Activated CD4-positive, CD25-positive, alpha-beta regulatory T cell (primary cell): ENCODE data around the gene NRIP2.

Experiments
- DNase-seq, 4 experiments: peaks; one replicate each; lab custom pipeline; 2025; lab: John Stamatoyannopoulos, UW

The NRIP2 gene

DNA sequence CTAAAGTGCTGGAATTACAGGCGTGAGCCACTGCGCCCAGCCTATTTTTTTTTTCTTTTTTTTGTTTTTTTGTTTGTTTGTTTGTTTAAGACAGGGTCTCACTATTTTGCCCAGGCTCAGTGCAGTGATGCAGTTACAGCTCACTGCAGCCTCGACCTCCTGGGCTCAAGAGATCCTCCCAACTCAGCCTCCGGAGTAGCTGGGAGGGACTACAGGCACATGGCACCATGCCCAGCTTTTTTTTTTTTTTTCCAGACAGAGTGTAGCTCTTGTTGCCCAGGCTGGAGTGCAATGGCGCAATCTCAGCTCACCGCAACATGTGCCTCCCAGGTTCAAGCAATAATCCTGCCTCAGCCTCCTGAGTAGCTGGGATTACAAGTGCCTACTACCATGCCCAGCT is 28.1 kb downstream of the NRIP2 start:
- DNase-seq = no peak

DNA sequence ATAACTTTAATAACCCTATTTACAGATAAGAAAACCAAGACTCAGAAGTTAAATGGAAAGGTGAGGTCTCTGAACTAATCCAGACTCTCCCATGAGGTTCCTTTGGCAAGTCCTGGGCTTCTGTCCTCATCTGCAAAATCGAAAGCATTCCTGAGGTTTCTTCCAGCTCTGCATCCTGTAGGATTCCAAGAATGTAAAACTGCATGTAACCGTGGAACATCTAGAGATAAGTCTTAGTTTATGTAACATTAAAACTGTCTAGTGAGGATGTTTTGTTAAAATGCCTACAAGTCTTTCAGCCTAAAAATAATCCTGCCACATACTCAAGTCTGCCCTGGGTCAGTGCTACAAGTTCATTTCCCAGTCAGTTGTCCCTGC is 29.7 kb downstream of the NRIP2 start:
- DNase-seq = no peak

- DNase-seq = no peak
Measured at GRCh38 chr12:2804393-2805142, 30.3 kb downstream of the NRIP2 start.

- DNase-seq = no peak
Measured at GRCh38 chr12:2803635-2804392, 31.0 kb downstream of the NRIP2 start.

DNA sequence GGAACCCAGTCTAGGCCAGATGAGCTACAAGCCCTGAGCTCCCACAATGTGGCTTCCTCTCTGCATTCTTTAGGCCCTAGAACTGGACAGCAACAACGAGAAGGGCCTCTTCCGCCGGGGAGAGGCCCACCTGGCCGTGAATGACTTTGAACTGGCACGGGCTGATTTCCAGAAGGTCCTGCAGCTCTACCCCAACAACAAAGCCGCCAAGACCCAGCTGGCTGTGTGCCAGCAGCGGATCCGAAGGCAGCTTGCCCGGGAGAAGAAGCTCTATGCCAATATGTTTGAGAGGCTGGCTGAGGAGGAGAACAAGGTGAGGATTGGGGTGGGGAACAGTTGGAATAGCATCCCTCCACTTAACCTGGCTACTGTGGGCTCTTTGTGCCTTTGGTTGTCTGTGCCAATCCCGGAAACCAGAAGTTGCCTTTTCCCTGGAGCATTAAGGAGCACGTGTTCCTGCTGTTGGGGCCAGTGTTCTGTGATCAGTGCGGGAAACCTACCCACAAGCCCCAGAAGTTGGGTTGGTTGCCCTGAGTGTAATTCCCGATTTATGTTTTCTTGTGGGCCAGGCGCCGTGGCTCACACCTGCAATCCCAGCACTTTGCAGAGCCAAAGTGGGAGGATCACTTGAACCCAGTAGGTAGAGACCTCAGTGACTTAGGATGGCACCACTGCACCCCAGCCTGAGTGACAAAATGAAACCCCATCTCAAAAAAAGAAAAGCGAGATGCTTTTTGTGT is 33.6 kb downstream of the NRIP2 start:
- no peak for DNase-seq

DNA sequence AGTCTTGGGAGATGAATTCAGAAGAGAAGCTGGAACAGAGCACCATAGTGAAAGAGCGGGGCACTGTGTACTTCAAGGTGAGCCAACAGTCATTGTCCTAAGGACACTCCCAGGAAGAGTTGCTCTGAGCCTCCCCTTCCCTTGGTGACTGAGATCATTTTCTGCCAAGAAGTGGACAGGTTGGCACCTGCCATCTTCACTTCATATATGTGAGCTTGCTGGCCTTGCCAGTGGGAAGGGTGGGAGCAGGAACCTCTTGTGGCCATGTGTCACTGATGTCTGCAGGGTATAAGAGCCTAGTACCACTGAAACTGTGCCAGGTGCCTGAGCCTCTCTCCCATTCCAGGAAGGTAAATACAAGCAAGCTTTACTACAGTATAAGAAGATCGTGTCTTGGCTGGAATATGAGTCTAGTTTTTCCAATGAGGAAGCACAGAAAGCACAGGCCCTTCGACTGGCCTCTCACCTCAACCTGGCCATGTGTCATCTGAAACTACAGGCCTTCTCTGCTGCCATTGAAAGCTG is 34.7 kb downstream of the NRIP2 start:
- no peak for DNase-seq

GRCh38 chr12:2797721-2798418 is 37.0 kb downstream of the NRIP2 start:
- no peak for DNase-seq

- no peak for DNase-seq
Measured at GRCh38 chr12:2796187-2796666, 38.6 kb downstream of the NRIP2 start.

GRCh38 chr12:2795291-2796186 is 39.3 kb downstream of the NRIP2 start:
- DNase-seq = peak; percentile 29 to 59 (median 48)

- DNase-seq = peak; percentile 65 to 80 (median 80)
Measured at GRCh38 chr12:2794736-2795289, 40.0 kb downstream of the NRIP2 start, which contains the start of gene FKBP4. Gene FKBP4 (plus strand): TSS chr12:2794970. CDS start chr12:2795140, 170 bp downstream.

GRCh38 chr12:2794191-2794735 is 40.6 kb downstream of the NRIP2 start:
- no peak for DNase-seq

DNA sequence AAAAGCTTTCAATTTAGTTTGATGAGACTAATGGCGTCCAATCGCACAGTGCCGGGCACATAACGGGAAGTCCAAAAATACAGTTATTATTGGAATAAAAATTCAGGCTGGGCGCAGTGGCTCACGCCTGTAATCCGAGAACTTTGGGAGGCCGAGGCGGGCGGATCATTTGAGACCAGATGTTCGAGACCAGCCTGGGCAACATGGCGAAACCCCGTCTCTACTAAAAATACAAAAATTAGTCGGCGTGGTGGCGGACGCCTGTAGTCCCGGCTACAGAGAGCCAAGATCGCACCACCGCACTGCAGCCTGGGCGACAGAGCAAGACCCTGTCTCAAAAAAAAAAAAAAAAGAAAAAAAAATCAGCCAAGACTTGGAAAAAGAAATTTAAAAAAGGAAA is 41.3 kb downstream of the NRIP2 start:
- DNase-seq = no peak

DNA sequence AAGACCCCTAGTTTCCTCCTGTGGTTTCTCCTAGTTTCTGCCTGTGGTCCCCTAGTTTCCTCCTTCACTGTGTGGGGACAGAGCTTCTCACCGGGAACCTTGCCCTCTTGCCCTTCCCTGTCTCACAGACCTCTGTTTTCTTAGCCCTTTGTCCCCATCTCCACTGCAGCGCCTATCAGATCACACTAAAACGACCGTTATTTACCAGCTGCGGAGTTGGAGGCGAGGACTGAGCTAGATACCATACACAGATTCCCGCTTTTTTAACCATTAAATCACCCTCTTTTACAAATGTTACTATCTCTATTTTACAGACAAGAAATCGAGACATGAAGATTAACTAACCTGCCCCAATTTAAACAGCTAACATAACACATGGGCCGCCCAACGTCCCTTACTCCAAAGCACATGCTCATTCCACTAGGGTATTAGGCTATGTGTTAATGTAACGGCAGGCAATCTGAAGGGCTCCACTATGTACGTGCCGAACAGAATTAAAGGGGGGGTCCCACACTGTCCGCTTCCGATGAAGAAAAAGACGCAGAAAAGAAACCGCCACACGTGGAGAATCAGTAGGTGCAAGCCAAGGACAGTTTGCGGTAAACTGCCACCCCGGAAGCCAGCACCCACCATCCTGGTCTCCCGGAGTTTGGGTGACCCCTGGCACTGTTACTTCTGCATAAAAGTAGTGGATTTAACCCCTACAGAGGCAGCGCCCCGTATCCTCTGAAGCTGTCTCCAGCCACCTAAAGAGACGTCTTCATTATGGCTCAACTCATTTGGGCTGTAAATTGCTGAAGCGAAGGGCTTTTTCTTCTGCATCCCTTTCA is 41.9 kb downstream of the NRIP2 start:
- DNase-seq = no peak

GRCh38 chr12:2791089-2791488 is 43.7 kb downstream of the NRIP2 start:
- no peak for DNase-seq

- DNase-seq = no peak
Measured at GRCh38 chr12:2785017-2785416, 49.8 kb downstream of the NRIP2 start.

DNA sequence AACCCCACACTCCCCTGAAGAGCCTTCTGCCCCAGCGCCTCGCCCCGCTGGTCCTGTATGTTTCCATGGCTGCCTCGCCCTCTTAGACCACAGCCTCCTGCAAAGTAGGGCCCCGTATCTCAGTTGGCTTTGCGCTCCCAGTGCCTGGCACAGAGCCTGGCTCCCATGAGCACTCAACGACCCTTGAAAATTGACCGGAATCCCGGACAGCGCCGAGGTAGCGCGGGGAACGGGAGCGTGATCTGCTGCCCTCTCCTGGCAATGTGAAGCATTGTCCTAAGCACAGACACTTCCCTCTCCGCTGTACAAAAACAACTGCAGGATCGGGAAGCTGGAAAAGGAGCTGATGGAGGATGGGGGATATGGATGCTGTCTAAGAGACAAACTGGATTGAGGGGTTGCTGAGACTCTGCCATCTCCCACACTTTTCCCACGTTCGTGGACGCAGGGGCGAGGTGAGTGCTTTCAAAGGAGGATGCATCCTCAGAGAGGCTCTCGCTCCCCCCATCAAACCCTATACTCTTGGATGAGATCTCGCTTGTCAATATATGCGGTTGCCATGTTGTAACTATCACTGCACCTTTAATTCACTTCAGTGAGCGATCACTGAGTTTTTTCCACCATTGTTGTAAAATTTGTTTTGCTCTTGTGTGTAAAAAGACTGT is 50.8 kb downstream of the NRIP2 start:
- peak in 2 of 4 experiments; percentile 9 to 13 for DNase-seq

GRCh38 chr12:2779281-2779680 is 55.6 kb downstream of the NRIP2 start:
- DNase-seq = no peak

DNA sequence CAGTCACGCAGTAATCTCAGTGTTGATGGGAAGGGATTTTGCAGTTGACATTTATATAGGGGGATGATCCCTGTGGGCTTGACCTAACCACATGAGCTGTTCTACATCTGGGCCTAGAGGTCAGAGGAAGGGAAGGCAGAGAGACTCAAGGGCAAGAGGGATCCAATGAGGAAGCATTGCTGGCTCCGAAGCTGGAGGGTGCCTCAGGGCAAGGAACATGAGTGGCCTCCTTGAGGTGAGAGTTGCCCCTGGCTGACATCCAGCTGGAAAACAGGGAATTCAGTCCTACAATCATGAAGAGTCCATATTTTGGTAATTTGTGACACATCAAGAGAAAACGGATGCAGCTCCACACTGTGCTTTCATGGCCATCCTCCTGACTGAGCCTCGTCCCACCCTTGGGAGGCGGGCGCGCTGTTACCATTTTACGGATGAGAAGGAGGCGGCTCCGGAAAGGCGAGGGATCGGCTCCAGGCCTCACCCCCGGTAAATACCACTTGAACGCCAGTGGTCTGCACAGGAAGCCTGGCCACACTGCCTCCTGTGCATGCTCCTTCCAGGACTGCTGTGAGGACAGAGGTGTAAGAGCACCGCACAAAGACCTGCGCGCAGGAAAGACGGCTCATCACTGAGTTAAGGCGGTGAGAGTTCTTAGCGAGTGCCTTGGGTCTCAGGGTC is 58.6 kb downstream of the NRIP2 start:
- no peak for DNase-seq
